Measurements from ENCODE around the gene AMY2B. TPM values are rescaled to one million over a fixed set of nuclear protein-coding genes. Genes with fewer than 3 reads are reported as not detected.
"Not testable (repeated sequence)": the region's sequence is repeated elsewhere in the genome, so short reads cannot be mapped to it uniquely, and the experiment has no call there.

The AMY2B gene
- total RNA-seq, 1 donor from 2014 or later, result 2.9 TPM

- TF ChIP-seq CTCF (conservative IDR thresholded peaks at IDR 0.05; ENCODE audit: low read depth, low read length), result no peak
- DNase-seq (ENCODE audit: low read depth), result no peak
- H3K4me3 ChIP-seq (ENCODE audit: low read depth, low read length), result no peak overlapping the region
Observed at GRCh38 chr1:103569493-103569892, 1.9 kb upstream of the AMY2B start.

- H3K4me3 ChIP-seq (ENCODE audit: low read depth, low read length), result no peak overlapping the region
- DNase-seq (ENCODE audit: low read depth), result no peak
- TF ChIP-seq CTCF (conservative IDR thresholded peaks at IDR 0.05; ENCODE audit: low read depth, low read length), result no peak
Observed at GRCh38 chr1:103576065-103576464, 4.7 kb downstream of the AMY2B start.

GRCh38 chr1:103576784-103577183 is 5.4 kb downstream of the AMY2B start:
- not testable (repeated sequence) for DNase-seq (ENCODE audit: low read depth); H3K4me3 ChIP-seq (ENCODE audit: low read depth, low read length)

DNA sequence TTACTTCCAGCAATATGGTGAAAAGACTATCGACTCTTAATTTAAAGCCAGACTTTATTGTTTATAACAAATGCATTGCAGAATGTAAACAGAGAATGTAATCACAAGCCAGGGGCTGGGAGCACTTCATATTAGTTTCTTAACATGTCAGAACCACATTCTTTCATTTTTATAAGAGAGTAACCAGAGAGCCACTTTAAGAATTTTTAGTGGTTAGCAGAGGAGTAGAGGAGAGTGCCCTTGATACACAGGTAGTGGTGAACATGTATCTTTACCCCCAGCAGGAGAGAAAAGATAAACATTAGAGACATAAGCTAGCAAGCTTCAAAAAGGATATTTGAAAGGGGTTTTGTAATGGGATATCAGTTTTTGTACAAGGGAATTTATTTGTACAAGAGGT is 11.1 kb downstream of the AMY2B start:
- TF ChIP-seq CTCF (conservative IDR thresholded peaks at IDR 0.05; ENCODE audit: low read depth, low read length), result no peak
- no peak overlapping the region for H3K4me3 ChIP-seq (ENCODE audit: low read depth, low read length)
- no peak for DNase-seq (ENCODE audit: low read depth)

GRCh38 chr1:103583887-103584286 is 12.5 kb downstream of the AMY2B start:
- no peak for DNase-seq (ENCODE audit: low read depth)
- TF ChIP-seq CTCF (conservative IDR thresholded peaks at IDR 0.05; ENCODE audit: low read depth, low read length), result no peak
- H3K4me3 ChIP-seq (ENCODE audit: low read depth, low read length), result no peak overlapping the region

DNA sequence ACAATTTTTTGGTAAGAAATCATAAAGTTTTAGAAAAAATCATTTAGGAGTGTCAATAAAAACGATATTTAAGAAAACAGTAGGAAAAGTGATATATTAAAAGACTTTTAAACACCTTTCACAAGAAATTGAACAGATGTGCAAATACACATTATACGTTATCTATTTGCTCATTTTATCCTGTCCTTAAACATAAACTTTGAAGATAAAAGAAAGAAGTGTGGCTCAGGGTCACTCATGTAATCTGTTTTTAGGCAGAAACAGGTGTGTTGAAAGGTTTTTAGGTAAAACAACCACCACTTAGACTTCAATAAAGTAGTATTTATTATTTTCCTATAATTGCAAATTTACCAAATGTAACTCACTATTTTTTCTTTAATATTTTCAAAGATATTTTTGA is 13.1 kb downstream of the AMY2B start:
- H3K4me3 ChIP-seq (ENCODE audit: low read depth, low read length), result no peak overlapping the region
- no peak for DNase-seq (ENCODE audit: low read depth)
- no peak for TF ChIP-seq CTCF (conservative IDR thresholded peaks at IDR 0.05; ENCODE audit: low read depth, low read length)

GRCh38 chr1:103602740-103603139 is 31.4 kb downstream of the AMY2B start:
- not testable (repeated sequence) for DNase-seq (ENCODE audit: low read depth); H3K4me3 ChIP-seq (ENCODE audit: low read depth, low read length)

- no peak overlapping the region for H3K4me3 ChIP-seq (ENCODE audit: low read depth, low read length)
- no peak for TF ChIP-seq CTCF (conservative IDR thresholded peaks at IDR 0.05; ENCODE audit: low read depth, low read length)
- DNase-seq (ENCODE audit: low read depth), result no peak
Observed at GRCh38 chr1:103616362-103616761, 45.0 kb downstream of the AMY2B start.

DNA sequence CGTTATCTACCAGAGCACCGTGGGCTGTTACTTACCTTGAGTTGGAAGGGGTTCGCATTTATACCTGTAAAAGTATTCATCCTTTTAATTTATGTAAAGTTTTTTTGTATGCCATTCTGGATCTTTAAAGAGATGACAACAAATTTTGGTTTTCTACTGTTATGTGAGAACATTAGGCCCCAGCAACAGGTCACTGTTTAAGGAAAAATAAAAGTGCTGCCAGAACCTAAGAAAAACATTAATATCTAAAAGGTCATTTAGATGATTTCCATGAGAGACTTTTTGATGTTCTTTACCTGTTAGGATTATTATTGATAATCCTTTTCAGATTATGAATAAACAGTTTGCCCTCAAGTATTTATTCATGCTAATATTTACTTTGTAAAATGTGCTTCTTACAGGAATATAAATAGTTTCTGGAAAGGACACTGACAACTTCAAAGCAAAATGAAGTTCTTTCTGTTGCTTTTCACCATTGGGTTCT is 45.6 kb downstream of the AMY2B start, which contains the start of gene AMY2A:
TSS of gene AMY2A (plus strand) at position 434 of the 484 bp plus-strand sequence. CDS start at position 448, 14 bp downstream.
- not testable (repeated sequence) for DNase-seq (ENCODE audit: low read depth); H3K4me3 ChIP-seq (ENCODE audit: low read depth, low read length)

GRCh38 chr1:103627436-103627835 is 56.0 kb downstream of the AMY2B start:
- DNase-seq (ENCODE audit: low read depth); H3K4me3 ChIP-seq (ENCODE audit: low read depth, low read length): not testable (repeated sequence)
